GM19324 (cell line): ENCODE data around the gene PPP2R5A.
"Not testable (repeated sequence)": the region's sequence is repeated elsewhere in the genome, so short reads cannot be mapped to it uniquely, and the experiment has no call there.

Source experiments
- ATAC-seq: cut with Tn5 transposase; IDR thresholded peaks from one replicate; pipeline ENCODE4 v1.9.1; 2021; ENCODE audit warnings: mild to moderate bottlenecking, moderate library complexity; ENCODE audit not compliant: unreplicated experiment, low FRiP score

Gene PPP2R5A

GRCh38 chr1:212294983-212295382 is 9.8 kb downstream of the PPP2R5A start:
- ATAC-seq, result no peak

DNA sequence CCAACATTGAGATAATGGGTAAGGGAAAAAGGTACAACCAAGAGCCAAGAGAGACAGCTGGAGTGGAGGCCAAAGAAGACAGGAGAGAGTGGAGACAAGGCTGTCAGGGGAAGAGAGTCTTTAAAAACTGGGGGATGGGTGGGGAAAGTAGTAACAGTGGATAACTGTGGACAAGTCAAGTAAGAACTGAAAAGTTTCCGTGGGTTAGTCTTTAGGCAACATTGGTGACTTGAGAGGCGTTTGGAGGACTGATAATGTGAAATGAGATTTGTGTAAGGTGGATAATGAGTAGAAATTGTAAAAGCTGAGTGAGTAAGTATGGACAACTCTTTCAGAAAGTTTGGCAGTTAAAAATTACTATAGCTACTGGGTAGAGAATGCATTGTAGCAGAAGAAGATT is 10.4 kb downstream of the PPP2R5A start:
- ATAC-seq, result no peak

- ATAC-seq, result no peak
Observed at GRCh38 chr1:212297338-212297737, 12.1 kb downstream of the PPP2R5A start.

DNA sequence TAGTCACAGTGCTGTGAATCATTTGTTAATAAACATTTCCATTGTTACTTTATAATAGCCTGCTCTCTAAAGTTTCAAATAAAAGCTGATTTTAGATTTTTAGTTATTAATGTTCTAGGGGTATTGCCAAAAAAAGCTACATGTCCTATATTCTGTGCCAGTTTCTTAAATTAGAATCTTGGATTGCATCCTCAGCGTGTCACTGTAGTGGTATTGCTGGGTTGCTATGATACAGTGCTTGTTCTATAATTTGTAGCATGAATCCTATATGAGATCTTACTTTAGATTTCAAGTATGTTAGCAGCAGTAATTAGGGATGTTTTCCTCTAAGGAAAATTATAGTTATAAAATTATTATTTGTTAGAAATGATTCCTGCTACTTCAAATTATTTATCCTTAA is 16.4 kb downstream of the PPP2R5A start:
- ATAC-seq, result no peak

GRCh38 chr1:212302745-212303383 is 17.7 kb downstream of the PPP2R5A start:
- ATAC-seq, result no peak

GRCh38 chr1:212305342-212305741 is 20.1 kb downstream of the PPP2R5A start:
- ATAC-seq, result no peak

GRCh38 chr1:212305984-212306452 is 20.8 kb downstream of the PPP2R5A start:
- ATAC-seq, result not testable (repeated sequence)

DNA sequence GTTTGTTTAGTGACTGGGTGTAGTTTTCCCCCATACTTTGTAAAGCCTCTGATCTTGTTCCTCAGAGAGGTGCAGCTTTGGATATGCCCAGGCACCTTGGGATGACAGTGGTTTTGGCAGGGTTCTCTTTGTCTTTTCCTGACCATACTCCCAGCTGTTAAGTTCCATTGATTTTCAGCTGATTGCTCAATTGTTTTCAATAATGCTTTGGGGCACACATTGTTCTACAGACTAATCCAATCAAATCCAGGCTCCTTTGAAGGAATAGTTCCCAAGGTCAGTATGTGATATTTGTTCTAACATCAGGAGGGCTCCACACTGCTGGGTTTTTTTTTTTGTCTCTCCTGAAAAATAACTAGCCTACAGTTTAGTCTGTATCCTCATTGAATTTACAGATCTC is 24.8 kb downstream of the PPP2R5A start:
- ATAC-seq, result no peak

DNA sequence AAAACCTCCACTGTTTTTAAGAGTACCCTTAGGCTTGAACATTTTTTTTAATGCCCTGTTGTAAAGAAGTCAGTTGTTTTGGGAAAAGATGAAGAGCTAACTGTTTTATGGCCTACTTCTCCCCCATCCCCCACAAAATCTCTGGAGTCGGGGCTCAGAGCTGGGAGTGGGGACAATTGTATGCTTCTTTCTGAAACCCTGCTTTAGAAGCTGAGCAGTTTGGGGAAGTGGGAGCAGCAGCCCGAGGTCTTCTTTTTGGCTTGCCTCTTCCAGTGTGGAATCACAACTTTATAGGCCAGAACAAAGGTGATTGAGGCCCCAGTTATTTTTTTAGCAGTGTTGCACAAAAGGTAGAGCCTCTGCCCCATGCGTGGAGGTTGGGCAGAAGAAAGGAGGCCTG is 25.2 kb downstream of the PPP2R5A start:
- no peak for ATAC-seq

DNA sequence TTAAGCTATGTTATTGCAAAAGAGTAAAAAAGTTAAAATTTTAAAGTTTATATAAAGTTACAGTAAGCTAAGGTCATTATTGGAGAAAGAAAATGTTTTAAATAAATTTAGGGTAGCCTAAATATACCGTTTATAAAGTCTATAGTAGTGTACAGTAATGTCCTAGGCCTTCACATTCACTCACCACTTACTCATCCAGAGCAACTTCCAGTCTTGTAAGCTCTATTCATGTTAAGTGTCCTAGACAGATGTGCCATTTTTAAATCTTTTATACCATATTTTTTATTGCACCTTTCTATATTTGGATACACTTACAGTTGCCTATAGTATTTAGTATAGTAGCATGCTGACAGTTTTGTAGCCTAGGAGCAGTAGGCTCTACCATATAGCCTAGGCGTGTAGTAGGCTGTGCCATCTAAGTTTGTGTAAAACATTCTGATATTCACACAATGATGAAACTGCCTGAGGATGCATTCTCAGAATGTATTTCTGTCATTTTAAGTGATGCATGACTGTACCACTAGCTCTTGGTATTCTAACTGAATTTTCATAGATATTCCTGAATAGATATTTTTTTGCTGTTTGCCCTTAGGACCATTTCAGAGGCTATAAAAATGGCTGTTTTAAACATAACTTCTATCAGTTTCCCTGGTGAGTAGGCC is 26.8 kb downstream of the PPP2R5A start:
- ATAC-seq, result no peak

GRCh38 chr1:212313616-212314015 is 28.4 kb downstream of the PPP2R5A start:
- ATAC-seq, result no peak

DNA sequence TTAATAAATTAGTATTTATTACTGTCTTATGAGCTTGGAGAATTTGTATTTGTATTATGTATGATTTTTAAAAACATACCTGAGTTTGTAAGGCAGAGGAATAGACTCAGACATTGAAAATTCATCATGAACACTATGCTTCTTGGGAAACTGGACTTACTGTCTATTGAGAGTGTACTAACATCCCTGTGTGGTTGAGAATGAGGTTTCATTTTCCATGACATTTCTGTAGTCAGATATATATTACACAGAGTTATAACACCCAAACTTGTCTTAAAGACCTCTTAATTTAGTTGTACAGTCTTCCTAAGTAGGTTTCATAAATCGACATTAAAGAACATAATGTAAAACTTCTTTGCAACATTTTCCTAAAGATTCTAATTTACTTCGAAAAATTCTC is 30.0 kb downstream of the PPP2R5A start:
- ATAC-seq, result no peak

- ATAC-seq, result no peak
Observed at GRCh38 chr1:212315907-212316306, 30.7 kb downstream of the PPP2R5A start.

DNA sequence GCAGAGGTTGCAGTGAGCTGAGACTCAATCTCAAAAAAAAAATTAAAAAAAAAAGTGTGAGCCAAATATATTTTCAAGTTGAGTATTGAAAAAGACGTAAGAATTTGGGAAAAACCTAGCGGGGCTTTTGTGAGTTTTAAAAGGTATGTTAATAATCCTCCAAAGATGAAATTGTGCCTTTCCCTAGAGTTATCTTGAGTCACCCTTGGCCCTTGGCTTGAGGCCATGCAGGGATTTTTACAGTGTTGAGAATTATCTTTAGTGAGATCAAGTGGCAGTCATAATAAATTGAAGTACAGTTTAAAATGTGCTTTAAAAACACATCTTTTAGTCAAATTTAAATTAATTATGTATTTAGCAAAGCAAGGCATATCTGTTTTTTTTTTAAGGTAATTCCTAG is 32.7 kb downstream of the PPP2R5A start:
- no peak for ATAC-seq

- not testable (repeated sequence) for ATAC-seq
Observed at GRCh38 chr1:212321031-212321430, 35.8 kb downstream of the PPP2R5A start.

DNA sequence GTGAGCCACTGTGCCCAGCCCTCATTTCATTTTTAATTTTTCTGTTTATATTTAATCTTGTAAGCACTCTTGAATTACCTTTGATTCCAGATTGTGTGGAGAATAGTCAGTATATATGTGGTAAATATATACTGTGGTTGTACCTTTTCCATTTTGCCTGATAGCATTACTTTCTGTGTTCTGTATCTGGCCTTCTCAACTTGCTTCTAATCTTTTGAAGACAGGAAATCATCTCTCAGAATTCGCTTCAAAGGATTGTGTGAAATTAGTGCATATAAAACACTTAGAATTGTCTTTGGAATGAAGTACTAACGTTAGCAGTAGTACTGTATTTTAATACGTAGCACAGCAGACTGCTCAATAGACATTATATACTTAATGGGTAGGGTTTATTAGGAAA is 37.9 kb downstream of the PPP2R5A start:
- ATAC-seq, result no peak

- no peak for ATAC-seq
Observed at GRCh38 chr1:212326541-212326940, 41.3 kb downstream of the PPP2R5A start.

DNA sequence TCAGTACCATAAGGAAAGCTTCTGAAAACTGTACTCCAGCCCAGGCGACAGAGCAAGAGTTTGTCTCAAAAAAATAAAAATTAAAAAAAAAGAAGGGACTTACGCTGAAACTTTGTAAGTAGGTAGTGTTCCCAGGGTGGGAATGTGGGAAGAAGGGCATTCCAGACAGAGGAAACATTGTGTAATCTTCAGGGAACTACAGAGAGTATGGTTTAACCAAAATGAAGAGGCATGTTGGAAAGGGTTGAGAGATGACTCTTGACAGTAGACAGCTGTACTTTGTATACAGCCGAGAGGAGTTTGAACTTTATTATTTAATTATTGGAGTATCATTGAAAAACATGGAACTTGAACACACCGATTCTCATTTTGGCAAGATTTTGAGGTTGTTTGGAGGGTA is 43.0 kb downstream of the PPP2R5A start:
- no peak for ATAC-seq

DNA sequence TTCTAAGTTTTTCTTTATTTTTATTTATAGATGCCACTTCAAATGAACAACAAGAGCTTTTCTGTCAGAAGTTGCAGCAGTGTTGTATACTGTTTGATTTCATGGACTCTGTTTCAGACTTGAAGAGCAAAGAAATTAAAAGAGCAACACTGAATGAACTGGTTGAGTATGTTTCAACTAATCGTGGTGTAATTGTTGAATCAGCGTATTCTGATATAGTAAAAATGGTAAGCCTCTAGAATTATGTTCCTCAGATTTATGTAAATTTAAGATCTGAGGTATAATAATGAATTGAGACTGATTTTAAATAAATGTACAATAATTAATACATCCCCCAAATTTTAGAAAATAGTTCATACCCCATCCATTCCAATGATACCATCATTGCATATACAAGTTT is 43.9 kb downstream of the PPP2R5A start:
- ATAC-seq, result no peak

DNA sequence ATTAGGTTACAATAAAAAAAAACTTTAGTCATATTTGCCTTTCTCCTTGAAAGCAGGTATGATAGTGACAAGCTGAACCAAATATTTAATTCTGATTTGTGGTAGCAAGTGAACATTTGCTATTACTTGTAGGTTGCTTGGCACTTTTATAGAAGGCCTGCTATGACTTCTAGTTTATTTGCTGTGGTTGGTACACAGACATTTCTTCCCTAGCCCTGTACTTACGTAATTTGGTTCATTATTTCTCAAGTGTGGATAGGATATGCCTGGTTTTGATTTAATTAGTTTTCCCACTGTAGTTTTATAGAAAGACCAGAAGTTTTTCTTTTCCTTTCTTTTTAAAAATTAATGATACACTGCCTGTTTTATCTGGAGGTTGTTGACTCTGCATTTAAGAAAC is 55.9 kb downstream of the PPP2R5A start:
- no peak for ATAC-seq

DNA sequence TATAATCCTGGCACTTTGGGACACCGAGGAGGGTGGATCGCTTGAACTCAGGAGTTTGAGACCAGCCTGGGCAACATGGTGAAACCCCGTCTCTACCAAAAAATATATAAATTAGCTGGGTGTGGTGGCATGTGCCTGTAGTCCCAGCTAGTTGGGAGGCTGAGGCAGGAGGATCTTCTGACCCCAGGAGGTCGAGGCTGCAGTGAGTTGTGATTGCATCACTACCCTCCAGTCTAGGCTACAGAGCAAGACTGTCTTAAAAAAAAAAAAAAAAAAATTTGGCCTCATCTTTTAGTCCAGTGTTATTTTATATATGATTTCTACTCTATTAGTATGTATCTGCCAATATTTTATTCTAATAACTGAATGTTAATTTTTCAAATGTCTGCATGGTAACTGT is 59.7 kb downstream of the PPP2R5A start:
- no peak for ATAC-seq

GRCh38 chr1:212346601-212347000 is 61.4 kb downstream of the PPP2R5A start:
- no peak for ATAC-seq
